ENCODE measurements around the gene SCRT2.

SCRT2 gene

DNA sequence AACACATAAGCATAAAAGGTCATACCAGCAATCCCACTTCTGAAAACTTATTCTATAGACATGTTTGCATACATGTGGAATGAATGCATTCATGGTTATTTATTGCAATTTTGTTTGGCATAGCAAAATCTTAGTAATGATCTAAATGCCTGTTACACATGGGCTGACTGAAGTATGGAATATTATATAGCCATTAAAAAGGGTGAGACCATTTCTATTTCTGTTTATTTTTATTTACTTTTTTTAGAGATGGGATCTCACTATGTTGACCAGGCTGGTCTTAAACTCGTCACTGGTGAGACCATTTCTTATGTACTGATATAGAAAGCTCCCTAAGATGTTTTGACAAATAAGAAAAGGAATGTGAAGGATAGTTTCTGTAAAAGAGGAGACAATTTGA, 14.3 kb upstream of the SCRT2 start:
- TF ChIP-seq, protein P1, sequence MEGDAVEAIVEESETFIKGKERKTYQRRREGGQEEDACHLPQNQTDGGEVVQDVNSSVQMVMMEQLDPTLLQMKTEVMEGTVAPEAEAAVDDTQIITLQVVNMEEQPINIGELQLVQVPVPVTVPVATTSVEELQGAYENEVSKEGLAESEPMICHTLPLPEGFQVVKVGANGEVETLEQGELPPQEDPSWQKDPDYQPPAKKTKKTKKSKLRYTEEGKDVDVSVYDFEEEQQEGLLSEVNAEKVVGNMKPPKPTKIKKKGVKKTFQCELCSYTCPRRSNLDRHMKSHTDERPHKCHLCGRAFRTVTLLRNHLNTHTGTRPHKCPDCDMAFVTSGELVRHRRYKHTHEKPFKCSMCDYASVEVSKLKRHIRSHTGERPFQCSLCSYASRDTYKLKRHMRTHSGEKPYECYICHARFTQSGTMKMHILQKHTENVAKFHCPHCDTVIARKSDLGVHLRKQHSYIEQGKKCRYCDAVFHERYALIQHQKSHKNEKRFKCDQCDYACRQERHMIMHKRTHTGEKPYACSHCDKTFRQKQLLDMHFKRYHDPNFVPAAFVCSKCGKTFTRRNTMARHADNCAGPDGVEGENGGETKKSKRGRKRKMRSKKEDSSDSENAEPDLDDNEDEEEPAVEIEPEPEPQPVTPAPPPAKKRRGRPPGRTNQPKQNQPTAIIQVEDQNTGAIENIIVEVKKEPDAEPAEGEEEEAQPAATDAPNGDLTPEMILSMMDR (conservative IDR thresholded peaks at IDR 0.05) = no peak
- H3K27ac ChIP-seq = no peak overlapping the region

DNA sequence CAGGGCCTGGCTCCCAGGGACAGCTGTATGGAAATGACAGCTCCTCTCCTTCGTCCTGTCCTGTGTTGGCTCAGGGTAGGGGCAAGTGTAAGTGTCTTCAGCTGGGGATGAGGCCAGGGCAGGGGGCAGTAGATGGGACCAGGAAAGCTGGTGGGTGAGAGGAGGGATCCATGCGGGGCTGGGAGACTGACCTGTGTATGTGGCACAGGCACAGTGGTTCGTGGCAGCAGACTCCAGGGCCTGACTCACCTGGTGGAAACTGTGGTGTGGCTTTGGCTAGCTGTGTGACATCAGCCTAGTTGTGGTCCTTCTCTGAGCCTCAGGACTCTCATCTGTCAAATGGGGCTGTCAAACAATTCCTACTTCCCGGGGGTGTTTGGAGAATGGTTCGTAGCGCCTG, 13.7 kb upstream of the SCRT2 start:
- no peak overlapping the region for H3K27ac ChIP-seq
- TF ChIP-seq, protein P1 (conservative IDR thresholded peaks at IDR 0.05) = no peak

DNA sequence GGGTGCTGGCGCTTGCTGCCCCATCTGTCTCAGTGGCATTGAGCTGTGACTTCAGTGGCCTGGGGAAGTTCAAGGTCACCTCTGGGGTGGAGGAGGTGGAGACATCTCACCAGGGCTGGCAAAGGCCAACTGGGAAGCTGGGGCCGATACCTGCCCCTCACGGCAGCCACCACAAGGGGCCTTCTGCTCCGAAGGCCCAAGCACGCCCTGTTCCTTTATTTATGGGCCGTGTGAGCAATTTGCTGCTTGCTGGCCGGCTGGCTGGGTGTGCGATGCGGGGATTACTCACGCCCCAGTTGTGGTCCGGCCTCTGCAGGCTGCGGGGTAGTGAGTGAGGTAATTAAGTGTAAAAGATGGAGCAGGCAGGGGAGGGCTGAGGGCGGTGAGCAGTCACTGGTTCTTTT, 13.2 kb upstream of the SCRT2 start:
- no peak overlapping the region for H3K27ac ChIP-seq
- TF ChIP-seq, protein P1 (conservative IDR thresholded peaks at IDR 0.05) = no peak

DNA sequence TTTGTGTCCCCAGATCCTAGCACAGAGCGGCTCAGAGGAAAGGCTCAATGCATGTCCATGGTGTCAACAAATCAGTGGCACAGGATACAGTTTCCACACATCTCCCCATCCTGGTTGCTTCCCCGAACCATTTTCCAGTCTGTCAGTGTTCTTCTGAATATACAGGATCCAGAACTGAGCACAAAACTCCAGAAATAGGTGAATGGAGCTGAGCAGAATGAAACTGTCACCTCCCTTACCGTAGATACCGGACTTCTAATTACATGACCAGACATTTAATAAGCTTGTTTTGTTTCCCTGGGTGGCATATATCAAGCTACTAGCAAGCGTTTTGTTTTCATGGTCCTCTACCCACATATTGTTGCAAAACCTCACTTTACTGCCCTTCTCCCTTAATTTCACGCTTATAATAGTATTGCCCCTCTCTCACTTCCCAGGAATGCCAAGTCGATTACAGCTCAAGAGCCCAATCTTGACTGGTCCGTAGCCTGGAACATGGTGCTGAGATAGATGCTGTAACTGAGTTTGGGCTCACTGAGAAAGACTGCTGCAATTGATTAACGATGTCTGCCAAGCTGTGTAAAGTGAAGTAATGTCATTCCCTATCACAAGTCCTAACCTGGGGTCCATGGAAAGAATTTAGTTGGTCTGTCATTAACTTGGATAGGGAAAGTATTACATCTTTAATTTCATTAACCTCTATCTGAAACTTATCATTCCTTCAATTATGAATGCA, 12.0 kb upstream of the SCRT2 start:
- no peak overlapping the region for H3K27ac ChIP-seq
- TF ChIP-seq, protein P1 (conservative IDR thresholded peaks at IDR 0.05) = no peak

DNA sequence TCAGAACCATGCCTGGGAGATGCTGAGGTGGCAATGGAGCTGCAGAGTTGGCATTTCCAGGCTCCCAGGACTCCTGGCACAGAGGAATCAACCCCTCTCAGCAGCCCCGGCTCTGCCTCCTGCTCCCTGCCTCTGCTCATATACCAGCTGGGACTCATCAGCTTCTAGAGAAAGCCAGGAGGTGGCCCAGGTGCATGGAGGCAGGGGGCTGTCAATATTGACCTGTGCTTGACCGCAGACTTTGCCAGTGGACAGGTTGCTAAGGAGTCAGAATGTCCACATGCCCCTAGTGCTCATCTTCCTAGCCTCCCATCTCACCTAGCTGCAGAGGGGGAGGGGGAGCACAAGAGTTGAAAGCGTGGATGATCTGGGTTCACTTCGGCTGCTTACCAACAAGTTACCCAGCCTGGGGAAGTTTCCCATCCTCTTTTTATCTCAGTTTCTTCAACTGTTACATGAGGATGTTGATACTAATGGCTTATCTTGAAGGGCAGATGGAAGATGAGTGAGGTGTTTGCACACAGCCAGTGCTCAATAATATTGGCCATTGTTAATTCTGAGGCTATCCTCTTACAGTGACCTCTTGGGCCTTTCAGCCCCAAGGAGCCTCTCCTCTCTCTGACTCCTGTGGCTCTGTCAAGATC, 9.2 kb upstream of the SCRT2 start:
- no peak overlapping the region for H3K27ac ChIP-seq
- TF ChIP-seq, protein P1 (conservative IDR thresholded peaks at IDR 0.05) = no peak

DNA sequence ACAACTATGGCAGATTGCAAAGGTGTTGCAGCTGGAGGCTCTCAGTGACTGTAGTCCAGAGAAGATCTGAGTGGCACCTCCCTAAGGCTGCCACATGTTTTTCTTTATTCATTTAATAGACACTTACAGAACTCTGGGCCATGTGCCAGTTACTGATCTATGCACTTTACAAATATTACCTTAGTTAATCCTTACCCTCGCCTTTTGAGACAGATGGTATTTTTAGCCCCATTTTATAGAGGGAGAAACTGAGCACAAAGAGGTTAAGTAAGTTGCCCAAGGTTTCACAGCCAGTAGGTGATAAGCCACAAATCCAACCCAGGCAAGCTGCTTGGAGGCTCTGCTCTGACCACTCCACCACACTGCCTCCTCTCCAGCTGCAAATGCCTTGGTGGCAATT, 6.5 kb upstream of the SCRT2 start:
- TF ChIP-seq, protein P1 (conservative IDR thresholded peaks at IDR 0.05) = no peak
- H3K27ac ChIP-seq = no peak overlapping the region

DNA sequence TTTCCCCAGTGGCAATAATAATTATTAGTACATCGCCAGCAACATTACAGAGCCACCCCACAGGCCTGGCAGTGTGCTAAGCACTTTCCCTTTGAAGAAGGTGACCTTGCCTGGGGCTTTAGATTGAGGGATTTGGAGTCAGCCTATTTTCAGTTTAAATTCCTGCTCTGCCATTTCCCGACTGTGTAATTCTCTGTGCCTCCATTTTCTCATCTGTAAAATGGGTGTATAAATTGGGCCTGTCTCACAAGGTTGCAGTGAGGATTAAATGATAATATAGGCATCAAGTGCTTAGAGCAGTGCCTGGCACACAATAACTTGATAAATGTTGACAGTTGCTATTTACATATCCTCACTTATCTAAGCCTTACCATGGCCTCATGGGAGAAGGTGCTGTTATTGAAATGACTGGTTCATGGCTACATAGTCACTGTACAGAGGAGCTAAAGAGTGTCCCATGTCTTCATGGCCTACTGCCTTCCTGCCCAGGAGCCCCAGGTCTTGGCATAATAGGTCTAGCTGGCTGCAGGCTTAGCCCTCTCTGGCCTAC, 5.1 kb upstream of the SCRT2 start:
- TF ChIP-seq, protein P1 (conservative IDR thresholded peaks at IDR 0.05) = no peak
- no peak overlapping the region for H3K27ac ChIP-seq
